Gastroesophageal sphincter (tissue), 4 donors: ENCODE results near the gene C11orf98. TPM values are rescaled to one million over a fixed set of nuclear protein-coding genes. Genes with fewer than 3 reads are reported as not detected.

Experiments used
- ATAC-seq: fragments of 150-250 bp; one replicate; pipeline ENCODE4 v1.9.1; 2016; ENCODE audit warnings: mild to moderate bottlenecking, moderate library complexity
- H3K27ac ChIP-seq, 4 donors: fragments of 200-600 bp; sonication (generic) in 3 of 4; 1 replicate in 3 of 4; 2 replicates in 1 of 4; pipeline ENCODE4 v1.5.1; 2016 to 2019
- H3K27me3 ChIP-seq: fragments of 200-600 bp; sonication (generic); one replicate; pipeline ENCODE4 v1.5.1; 2019
- H3K36me3 ChIP-seq, 2 donors: fragments of 200-600 bp; sonication (generic); one replicate each; pipeline ENCODE4 v1.5.1; 2019; ENCODE audit warnings: control low read depth in 1 of 2
- H3K4me1 ChIP-seq, 3 donors: fragments of 200-600 bp; sonication (generic); 1 replicate in 2 of 3; 2 replicates in 1 of 3; pipeline ENCODE4 v1.5.1; 2016 to 2019; ENCODE audit warnings: control low read depth in 2 of 3
- H3K4me3 ChIP-seq, 2 donors: fragments of 200-600 bp; sonication (generic); one replicate each; pipeline ENCODE4 v1.5.1; 2019; ENCODE audit warnings: mild to moderate bottlenecking in 1 of 2, moderate library complexity in 1 of 2
- H3K9me3 ChIP-seq, 3 donors: fragments of 200-600 bp; sonication (generic); one replicate each; pipeline ENCODE4 v1.5.1; 2017 to 2019; ENCODE audit warnings: control low read depth in 2 of 3
- CTCF ChIP-seq, 4 experiments: fragments of 200-600 bp in 2 of 4; fragments of 450-650 bp in 2 of 4; sonication (generic) in 1 of 4; IDR thresholded peaks; one replicate each; pipeline ENCODE4 v1.5.1; 2017 to 2019; ENCODE audit warnings: antibody characterized with exemption in 4 of 4, mild to moderate bottlenecking in 2 of 4, moderate library complexity in 2 of 4
- EP300 ChIP-seq: sonication (generic); formaldehyde crosslinking; IDR thresholded peaks from one replicate; pipeline ENCODE4 v1.6.1; 2017; ENCODE audit warnings: antibody characterized with exemption, mild to moderate bottlenecking
- POLR2A ChIP-seq, 2 donors: fragments of 450-650 bp; IDR thresholded peaks; one replicate each; pipeline ENCODE4 v1.6.1; 2017; ENCODE audit warnings: antibody characterized with exemption in 2 of 2, mild to moderate bottlenecking in 2 of 2, moderate library complexity in 1 of 2
- POLR2AphosphoS5 ChIP-seq: sonication (generic); formaldehyde crosslinking; IDR thresholded peaks from one replicate; pipeline ENCODE4 v1.6.1; 2017; ENCODE audit warnings: antibody characterized with exemption
- WGBS, 2 donors: methylation state at CpG; one replicate each; pipeline ENCODE4 v1.1.5; 2018; ENCODE audit warnings: low coverage in 1 of 2; 5-methylcytosine and 5-hydroxymethylcytosine counted together
- total RNA-seq, 4 donors: library from RNA; depleted of rRNA; stranded (reverse); fragments of >200 nt; gene quantifications; one replicate each; pipeline ENCODE4 v1.1.0, GENCODE V29; 2016

The C11orf98 gene
- total RNA-seq, 4 donors from 2014 or later, result 19.3 to 39.5 (median 26.8) TPM

DNA sequence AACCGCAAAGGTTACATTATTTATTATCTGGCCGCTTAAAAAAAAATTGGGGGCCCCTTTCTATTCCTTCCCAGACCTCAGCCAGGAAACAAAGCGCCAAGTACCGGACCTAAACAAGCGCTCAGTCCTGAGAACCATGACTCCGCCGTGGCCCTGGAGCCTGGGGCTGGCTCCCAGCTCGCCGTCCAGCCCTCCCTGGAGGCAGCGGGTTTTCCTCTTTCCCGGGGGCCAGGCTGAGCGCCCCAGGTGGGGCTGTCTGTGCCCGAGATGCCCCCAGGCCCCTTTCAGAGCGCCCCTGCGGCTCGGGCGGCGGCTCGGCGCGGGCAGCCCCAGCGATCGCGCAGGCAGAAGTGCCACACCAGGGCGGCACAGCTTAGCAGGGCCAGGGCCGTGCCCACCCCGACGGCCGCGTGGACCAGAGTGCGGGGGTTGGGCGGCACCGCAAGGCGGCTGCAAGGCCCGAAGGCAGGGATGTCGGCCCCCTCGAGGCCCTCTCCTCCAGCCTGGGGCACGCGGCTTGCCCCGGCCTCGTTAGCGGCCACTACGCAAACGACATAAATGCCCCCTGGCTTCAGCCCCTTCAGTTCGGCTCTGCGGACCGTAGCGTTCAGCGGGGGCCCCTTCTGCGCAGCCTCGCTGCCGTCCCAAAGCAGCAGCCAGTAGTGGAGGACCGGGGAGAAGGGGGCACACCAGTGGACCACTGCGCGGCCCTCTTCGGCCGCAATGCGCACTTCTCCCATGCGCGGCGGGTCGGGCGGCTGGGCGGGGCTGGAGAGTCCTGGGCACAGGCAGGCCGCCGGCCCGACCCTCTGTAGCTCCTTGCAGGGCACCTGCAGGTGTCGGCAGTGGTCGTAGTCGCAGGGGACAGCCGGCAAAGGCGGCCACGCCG, 22.7 kb upstream of the C11orf98 start:
- 12 to 64% methylated on average over 3 to 12 of the region's 74 CpGs for WGBS, 2 donors
- Histone ChIP-seq H3K4me1 (peaks cover 0 to 31% (median 9%) of the 10 kb centered on the region in 3 donors), H3K4me3 (peak overlapping the region; percentile 2 to 47), H3K27ac (peak overlapping the region in 3 of 4 donors; percentile 61 to 77 (median 71)), H3K36me3 (peaks cover 0 to 31% of the 10 kb centered on the region in 2 donors), H3K27me3 (peaks cover 18% of the 10 kb centered on the region), H3K9me3 (no peaks in the 10 kb centered on the region)
- TF ChIP-seq POLR2A (IDR thresholded peaks at IDR 0.05) (no peak), POLR2AphosphoS5 (no peak), EP300 (no peak), CTCF (IDR thresholded peaks at IDR 0.05) (no peak)
- no peak for ATAC-seq

- no peak for TF ChIP-seq POLR2A (IDR thresholded peaks at IDR 0.05)
- TF ChIP-seq EP300, result no peak
- no peak for TF ChIP-seq POLR2AphosphoS5
- no peak for TF ChIP-seq CTCF (IDR thresholded peaks at IDR 0.05)
- no peak for ATAC-seq
- H3K27ac ChIP-seq, result no peak overlapping the region
- H3K27me3 ChIP-seq, result peaks cover 8% of the 10 kb centered on the region
- H3K9me3 ChIP-seq, result no peaks in the 10 kb centered on the region
- peaks cover 0 to 36% (median 15%) of the 10 kb centered on the region in 3 donors for H3K4me1 ChIP-seq
- peaks cover 0 to 7% of the 10 kb centered on the region in 2 donors for H3K36me3 ChIP-seq
- H3K4me3 ChIP-seq, result no peak overlapping the region
- WGBS, 2 donors, result 91 to 100% methylated on average over 1 to 6 of the region's 7 CpGs
Observed at GRCh38 chr11:62682518-62682917, 17.5 kb upstream of the C11orf98 start.

- Histone ChIP-seq H3K4me3 (no peak overlapping the region), H3K9me3 (no peaks in the 10 kb centered on the region), H3K27me3 (no peaks in the 10 kb centered on the region), H3K4me1 (peaks cover 0 to 45% (median 15%) of the 10 kb centered on the region in 3 donors), H3K27ac (peak overlapping the region in 3 of 4 donors; percentile 64 to 93 (median 91)), H3K36me3 (peaks cover 0 to 23% of the 10 kb centered on the region in 2 donors)
- WGBS, 2 donors, result 0 to 48% methylated on average over 1 to 4 of the region's 4 CpGs
- peak in 3 of 4 experiments; percentile 53 to 57 (median 55) for TF ChIP-seq CTCF (IDR thresholded peaks at IDR 0.05)
- no peak for TF ChIP-seq POLR2AphosphoS5
- peak; percentile 55 for ATAC-seq
Observed at GRCh38 chr11:62680825-62681240, 15.8 kb upstream of the C11orf98 start.

DNA sequence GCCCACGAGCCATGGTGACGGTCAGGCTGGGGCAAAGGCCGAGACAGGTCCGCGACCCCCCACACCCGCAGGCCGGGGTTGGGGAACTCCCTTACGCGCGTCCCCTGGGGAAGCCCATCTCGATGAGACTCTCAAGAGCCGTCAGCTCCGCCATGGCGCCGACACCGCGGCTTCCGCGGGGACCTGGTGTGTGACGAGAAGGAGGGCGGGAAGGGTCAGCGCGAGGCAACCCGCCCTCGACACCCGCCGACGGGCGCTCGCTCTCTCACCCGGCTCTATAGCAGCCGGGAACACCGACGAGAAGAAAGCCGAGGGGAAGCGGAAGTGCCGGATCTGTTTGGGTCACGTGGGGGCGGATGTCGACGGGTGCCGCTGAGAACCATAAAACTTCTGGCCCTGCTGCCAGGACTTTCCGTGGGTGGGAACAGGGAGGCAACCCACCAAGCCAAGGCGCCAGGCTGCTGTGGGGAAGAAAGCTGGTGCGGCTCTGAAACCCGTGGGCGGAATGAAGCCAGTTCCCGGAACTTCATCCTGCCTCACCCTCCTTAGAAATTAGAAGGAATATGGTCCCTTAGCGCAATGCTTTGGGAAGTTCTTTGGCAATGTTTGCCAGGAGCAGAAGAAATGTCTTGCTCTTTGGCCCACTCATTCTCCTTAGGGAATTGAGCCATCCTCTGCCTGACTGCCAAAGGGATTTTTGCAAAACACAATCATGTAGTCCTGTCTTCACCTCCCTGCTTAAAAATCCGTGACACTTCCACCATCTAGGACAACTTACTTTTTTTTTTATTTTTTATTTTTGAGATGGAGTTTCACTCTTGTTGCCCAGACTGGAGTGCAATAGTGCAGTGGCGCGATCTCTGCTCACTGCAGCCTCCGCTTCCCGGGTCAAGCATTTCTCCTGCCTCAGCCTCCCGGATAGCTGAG, 14.0 kb upstream of the C11orf98 start, which contains the start of gene UBXN1:
UBXN1 (minus strand) TSS at position 304 of the 927 bp plus-strand sequence; CDS start at position 154, 150 bp downstream.
- Histone ChIP-seq H3K9me3 (no peaks in the 10 kb centered on the region), H3K27ac (peak within 1 kb of the TSS; percentile 81 to 93 (median 92)), H3K27me3 (no peaks in the 10 kb centered on the region), H3K4me3 (peak within 1 kb of the TSS; percentile 94 to 97), H3K36me3 (peaks cover 0 to 41% of the 10 kb centered on the region in 2 donors), H3K4me1 (peaks cover 0 to 53% (median 15%) of the 10 kb centered on the region in 3 donors)
- 0 to 27% methylated on average over 1 to 8 of the region's 55 CpGs for WGBS, 2 donors
- peak; percentile 88 for ATAC-seq
- TF ChIP-seq POLR2AphosphoS5 (peak; percentile 91), CTCF (IDR thresholded peaks at IDR 0.05) (no peak), POLR2A (IDR thresholded peaks at IDR 0.05) (peak; percentile 63 to 64), EP300 (no peak)
